GM19397 (cell line): ENCODE results near the gene MECP2.
"Not testable (repeated sequence)": the region's sequence is repeated elsewhere in the genome, so short reads cannot be mapped to it uniquely, and the experiment has no call there.

Experiments used
- ATAC-seq: cut with Tn5 transposase; IDR thresholded peaks from one replicate; pipeline ENCODE4 v1.9.1; 2021; ENCODE audit warnings: mild to moderate bottlenecking, moderate library complexity; ENCODE audit not compliant: unreplicated experiment

MECP2 gene

GRCh38 chrX:154097589-154098541 is at the start of gene MECP2:
Gene MECP2, minus strand, starts transcription at chrX:154097717.
- ATAC-seq, result peak; percentile 93

GRCh38 chrX:154144010-154144409 is 46.5 kb upstream of the MECP2 start, which contains the start of gene OPN1LW:
Gene OPN1LW, plus strand, starts transcription at chrX:154144243. Its CDS starts 41 bp downstream, at chrX:154144284.
- ATAC-seq, result not testable (repeated sequence)

- ATAC-seq, result no peak
Measured at GRCh38 chrX:154142950-154143745, 45.6 kb upstream of the MECP2 start.

GRCh38 chrX:154142386-154142785 is 44.9 kb upstream of the MECP2 start:
- no peak for ATAC-seq

- no peak for ATAC-seq
Measured at GRCh38 chrX:154140742-154141141, 43.2 kb upstream of the MECP2 start.

- ATAC-seq, result no peak
Measured at GRCh38 chrX:154140206-154140605, 42.7 kb upstream of the MECP2 start.

GRCh38 chrX:154138857-154139256 is 41.3 kb upstream of the MECP2 start:
- no peak for ATAC-seq

- ATAC-seq, result no peak
Measured at GRCh38 chrX:154136627-154137161, 39.2 kb upstream of the MECP2 start.

GRCh38 chrX:154135458-154136229 is 38.1 kb upstream of the MECP2 start:
- no peak for ATAC-seq

- no peak for ATAC-seq
Measured at GRCh38 chrX:154132366-154132765, 34.8 kb upstream of the MECP2 start.

GRCh38 chrX:154131955-154132354 is 34.4 kb upstream of the MECP2 start:
- no peak for ATAC-seq

- no peak for ATAC-seq
Measured at GRCh38 chrX:154126101-154126500, 28.6 kb upstream of the MECP2 start.

GRCh38 chrX:154125391-154126040 is 28.0 kb upstream of the MECP2 start:
- no peak for ATAC-seq

GRCh38 chrX:154123241-154124219 is 26.0 kb upstream of the MECP2 start:
- ATAC-seq, result no peak

GRCh38 chrX:154121961-154122360 is 24.4 kb upstream of the MECP2 start:
- no peak for ATAC-seq

GRCh38 chrX:154121207-154121606 is 23.7 kb upstream of the MECP2 start:
- no peak for ATAC-seq

- no peak for ATAC-seq
Measured at GRCh38 chrX:154120567-154120966, 23.1 kb upstream of the MECP2 start.

GRCh38 chrX:154117566-154117965 is 20.0 kb upstream of the MECP2 start:
- no peak for ATAC-seq
